ENCODE measurements around the gene DAZAP1. TPM values are rescaled to one million over a fixed set of nuclear protein-coding genes. Genes with fewer than 3 reads are reported as not detected.

Gene DAZAP1
- 76.1 and 80.6 TPM in 2 replicates for total RNA-seq

DNA sequence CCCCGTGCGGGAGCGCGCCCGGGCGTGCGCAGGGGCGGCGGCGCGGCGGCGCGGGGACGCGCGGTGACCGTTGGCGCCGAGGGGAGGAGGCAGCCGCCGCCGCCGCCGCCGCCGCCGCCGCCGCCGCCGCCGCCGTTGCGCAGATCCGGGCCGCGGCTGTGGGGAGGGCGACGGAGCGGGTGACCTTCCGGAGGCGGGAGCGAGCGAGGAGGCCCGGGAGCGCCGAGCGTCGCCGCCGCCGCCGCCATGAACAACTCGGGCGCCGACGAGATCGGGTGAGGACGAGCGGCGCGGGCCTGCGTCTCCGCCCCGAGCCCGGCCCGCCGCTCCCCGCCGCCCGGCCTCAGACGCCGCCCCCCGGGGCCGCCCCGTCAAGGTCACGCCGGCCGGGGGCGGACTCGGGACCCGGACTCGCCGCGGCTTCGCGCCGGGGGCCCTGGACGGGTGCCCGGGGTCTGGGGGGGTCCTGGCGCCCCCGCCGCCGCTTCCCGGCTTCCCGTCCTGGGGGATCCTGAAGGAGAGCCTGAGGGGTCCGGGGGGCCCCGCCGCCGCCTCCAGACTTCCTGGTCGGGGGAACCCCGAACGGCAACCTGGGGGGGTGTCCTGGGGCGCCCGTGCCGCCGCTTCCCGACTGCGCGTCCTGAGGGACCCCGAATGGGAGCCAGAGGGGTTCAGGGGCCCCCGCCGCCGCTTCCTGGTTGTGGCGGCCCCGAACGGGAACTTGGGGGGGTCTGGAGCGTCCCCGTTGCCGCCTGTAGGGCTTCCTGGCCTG is at the start of gene DAZAP1:
TSS of gene DAZAP1 (plus strand) at position 59 of the 772 bp plus-strand sequence. CDS start at position 247, 188 bp downstream.

DNA sequence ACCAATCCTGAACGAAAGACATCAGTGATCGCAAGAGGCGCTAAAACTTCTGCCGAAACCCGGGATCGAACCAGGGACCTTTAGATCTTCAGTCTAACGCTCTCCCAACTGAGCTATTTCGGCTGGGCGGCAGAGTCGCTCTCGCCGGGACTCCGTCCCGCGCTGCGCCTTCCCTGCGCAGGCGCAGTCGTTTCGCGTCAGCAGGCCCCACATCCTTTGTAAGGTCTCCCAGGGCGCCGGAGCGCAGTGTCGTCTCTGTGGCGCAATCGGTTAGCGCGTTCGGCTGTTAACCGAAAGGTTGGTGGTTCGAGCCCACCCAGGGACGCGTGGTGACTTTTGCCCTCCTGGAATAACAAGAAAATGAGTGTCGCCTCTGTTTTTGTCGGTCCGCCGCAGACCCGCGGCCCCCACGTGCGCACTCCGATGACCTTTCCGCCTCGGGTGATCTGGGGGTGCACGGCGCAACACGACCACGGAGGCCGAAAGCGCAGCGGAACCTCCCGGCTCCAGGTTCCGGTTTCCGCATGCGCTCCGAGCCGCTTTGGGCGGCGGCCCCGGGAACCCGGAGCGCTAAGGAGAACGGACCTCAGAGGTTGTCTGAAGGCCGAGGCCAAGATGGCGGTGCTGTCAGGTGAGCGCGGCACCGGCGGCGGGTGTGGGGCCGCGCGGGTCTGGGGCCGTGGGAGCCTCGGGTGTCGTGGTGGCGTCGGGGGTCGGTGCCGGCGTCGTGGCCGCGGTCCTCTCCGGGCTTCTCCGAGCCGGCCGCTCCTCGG is 23.9 kb upstream of the DAZAP1 start, which contains the start of gene NDUFS7:
TSS of gene NDUFS7 (plus strand) at position 596 of the 773 bp plus-strand sequence. CDS start at position 616, 20 bp downstream.

DNA sequence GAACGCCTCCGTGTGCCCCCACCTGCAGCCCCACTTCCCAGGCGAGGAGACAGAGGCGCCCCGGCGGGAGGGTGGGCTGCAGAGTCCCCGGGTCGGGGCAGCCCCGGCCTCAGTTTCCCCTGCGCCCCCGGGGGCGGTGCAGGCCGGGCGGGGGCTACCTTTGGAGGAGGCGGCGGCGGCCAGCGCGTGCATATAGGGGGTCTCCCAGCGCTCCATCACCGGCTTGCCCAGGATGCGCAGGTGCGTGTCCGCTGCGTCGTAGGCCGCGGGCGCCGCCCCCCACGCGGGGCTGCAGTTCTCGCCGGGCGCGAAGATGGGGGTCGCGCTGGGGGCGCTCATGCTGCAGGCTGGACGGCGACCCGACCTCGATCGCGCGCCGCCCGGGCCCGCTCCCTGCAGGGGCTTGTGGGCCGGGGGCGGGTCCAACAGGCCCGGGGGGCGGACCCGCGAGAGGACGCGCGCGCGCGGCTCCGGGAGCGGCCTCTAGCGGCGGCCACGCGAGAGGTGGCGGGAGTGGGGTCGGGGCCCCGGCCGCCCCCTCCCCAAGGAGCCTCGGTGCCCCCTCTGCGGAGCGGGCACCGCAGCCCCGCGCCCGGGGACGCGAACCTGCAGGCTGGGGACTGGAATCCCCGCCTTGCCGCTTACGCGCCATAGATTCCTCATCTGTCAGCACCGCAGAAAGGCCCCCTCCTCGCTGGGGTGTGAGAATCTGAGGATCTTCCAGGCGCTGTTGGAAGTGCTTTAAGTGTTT is 6.1 kb upstream of the DAZAP1 start, which contains the start of gene GAMT:
TSS of gene GAMT (minus strand) at position 405 of the 751 bp plus-strand sequence. CDS start at position 339, 66 bp downstream.

DNA sequence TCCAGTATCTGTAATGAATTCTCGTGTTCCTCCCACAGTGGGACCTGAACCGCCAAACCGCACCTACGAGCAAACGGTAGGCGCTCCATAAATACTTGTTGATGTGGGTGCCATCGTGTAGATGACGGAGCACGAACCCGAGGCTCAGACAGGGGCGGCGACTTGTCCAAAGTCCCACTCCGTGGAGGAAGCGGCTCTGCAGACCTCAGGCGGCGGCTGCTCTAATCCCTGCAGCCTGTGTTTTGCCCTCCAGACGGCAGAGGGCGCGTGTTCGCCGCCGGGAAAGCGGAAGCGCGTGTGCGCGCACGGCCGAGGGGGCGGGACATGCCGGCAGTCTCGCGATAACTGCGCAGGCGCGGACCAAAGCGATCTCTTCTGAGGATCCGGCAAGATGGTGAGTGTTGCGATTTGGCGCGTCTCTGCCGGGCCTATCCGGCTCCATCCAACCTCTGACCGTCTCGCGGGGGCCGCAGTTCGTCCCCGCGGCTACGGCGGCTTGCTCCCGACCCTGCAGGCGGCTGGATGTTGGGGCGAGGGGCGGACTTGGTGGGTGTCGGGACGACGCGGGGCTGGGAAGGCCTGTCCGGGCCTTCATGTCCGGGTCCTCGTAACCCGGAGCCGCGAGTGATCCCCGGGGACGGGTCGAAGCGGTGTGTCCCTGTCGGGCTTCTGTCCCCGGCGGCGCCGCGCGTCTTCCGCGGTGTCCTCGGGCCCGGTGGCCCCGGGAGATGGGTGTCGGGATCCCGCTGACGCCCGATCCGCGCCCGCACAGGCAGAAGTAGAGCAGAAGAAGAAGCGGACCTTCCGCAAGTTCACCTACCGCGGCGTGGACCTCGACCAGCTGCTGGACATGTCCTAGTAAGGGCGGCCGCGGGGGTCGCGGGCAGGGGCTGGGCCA is 30.9 kb downstream of the DAZAP1 start, which contains the start of gene RPS15:
TSS of gene RPS15 (plus strand) at position 362 of the 898 bp plus-strand sequence. CDS start at position 392, 30 bp downstream.

DNA sequence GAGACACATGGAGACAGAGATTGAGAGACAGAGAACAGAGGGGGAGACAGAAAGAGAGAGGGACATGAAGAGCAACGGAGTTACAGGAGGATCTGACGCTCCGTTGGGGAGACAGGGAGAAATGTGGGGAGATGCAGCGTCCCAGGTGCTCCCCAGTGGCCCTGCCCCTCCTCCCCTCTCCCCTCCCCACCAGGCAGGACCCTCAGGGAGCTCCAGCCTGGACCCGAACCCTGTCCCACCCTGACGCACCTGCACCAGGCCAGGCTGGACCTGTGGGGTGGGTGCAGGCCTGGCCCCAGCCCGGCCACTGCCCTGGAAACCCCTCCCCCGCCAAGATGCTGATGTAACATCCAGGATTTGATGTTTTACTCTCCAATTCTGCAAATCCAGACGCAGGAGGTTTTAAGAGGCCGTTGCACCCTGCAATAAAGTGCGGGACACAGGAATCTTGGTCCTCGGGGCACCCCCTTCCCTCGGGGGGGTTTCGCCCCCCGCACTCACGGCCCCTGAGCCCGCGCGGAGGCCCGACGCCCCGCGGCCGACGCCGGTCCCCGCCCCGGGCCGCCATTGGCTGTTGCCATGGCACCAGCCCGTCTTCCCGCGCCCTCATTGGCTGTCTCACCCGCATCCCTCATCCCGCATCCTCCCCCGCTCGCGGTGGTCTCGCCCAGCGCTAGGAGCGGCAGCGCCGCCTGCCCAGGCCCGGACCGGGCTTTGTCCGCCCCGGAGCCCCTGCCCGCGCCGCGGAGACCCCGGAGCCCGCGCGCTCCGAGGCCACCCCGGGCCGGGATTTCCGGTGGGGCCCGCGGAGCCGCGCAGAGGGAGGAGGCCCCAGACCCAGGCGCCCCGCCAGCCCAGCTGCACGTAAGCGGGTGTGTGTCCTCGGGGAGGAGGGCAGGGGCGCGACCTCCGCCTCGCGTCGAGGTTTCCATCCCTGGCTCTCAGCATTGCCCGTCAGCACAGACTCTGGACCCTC is 42.4 kb downstream of the DAZAP1 start, which contains the start of gene APC2:
TSS of gene APC2 (plus strand) at position 655 of the 976 bp plus-strand sequence. CDS start 2,881 bp downstream, outside the sequence.

DNA sequence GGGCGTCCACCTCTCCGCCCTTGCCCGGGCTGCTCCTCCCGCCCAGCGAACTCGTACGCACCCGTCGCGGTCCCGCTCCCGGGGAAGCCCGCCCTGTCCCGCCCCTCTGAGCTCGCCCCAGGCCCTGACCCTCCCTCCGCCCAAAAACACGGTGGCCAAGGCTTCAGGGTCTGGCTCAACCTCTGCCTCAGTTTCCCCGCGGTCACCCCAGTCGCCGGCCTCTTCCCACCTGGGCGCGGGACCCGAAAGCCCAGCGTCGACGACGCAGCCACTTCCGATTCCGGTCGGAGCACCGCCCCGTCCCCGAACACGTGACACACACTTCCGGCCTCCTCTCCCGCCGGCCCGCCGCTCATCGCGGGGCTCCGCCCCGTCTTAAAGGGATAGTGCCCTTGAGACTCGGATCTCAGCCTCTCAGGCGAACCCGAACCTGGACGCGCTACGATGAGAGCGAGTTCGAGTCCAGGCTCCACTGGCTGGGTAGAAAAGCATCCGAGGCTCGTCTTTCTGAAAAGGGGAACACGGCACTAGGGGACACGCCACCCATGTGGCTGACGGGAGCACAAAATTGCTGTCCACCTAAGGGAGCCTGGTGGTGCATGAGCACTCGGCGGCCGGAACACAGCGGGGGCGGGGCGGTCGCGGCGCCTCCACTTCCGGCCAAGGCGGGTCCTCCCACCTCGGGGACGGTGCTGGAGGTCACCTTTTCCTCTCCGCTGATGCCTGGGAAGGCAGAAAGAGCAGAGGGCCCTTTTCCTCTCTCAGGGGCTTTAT is 71.7 kb downstream of the DAZAP1 start, which contains the start of gene C19orf25:
TSS of gene C19orf25 (minus strand) at position 282 of the 774 bp plus-strand sequence. CDS start 312 bp downstream, outside the sequence.

Other genes starting within 250 kb of the DAZAP1 start
- gene SBNO2, start 233.3 kb upstream of the DAZAP1 start, total RNA-seq: 22.4 and 70.8 TPM in 2 replicates
- gene STK11, start 201.8 kb upstream of the DAZAP1 start, total RNA-seq: 131 and 132 TPM in 2 replicates
- gene CBARP, start 169.6 kb upstream of the DAZAP1 start, total RNA-seq: 4.0 and 7.5 TPM in 2 replicates
- gene ATP5F1D, start 165.8 kb upstream of the DAZAP1 start, total RNA-seq: 13.9 and 21.4 TPM in 2 replicates
- gene MIDN, start 159.0 kb upstream of the DAZAP1 start, total RNA-seq: 12.8 and 30.7 TPM in 2 replicates
- gene CIRBP, start 138.3 kb upstream of the DAZAP1 start, total RNA-seq: 114 and 137 TPM in 2 replicates
- 37.3 and 46.0 TPM in 2 replicates for gene FAM174C, start 132.1 kb upstream of the DAZAP1 start, total RNA-seq
- gene EFNA2, start 121.7 kb upstream of the DAZAP1 start, total RNA-seq: not detected in 2 replicates
- 104 and 113 TPM in 2 replicates for gene NDUFS7, start 23.7 kb upstream of the DAZAP1 start, total RNA-seq
- gene GAMT, start 6.0 kb upstream of the DAZAP1 start, total RNA-seq: 25.4 and 48.9 TPM in 2 replicates
- 588 and 889 TPM in 2 replicates for gene RPS15, start 30.8 kb downstream of the DAZAP1 start, total RNA-seq
- 0.21 and 0.24 TPM in 2 replicates for gene APC2, start 42.5 kb downstream of the DAZAP1 start, total RNA-seq
- 33.7 and 37.8 TPM in 2 replicates for gene C19orf25, start 71.6 kb downstream of the DAZAP1 start, total RNA-seq
- 0.43 and 3.4 TPM in 2 replicates for gene PCSK4, start 82.8 kb downstream of the DAZAP1 start, total RNA-seq
- 4.1 and 4.3 TPM in 2 replicates for gene REEP6, start 83.6 kb downstream of the DAZAP1 start, total RNA-seq
- gene ADAMTSL5, start 105.4 kb downstream of the DAZAP1 start, total RNA-seq: 4.5 and 8.9 TPM in 2 replicates
- not detected in 2 replicates for gene PLK5, start 116.5 kb downstream of the DAZAP1 start, total RNA-seq
- gene MEX3D, start 160.7 kb downstream of the DAZAP1 start, total RNA-seq: 81.6 and 161 TPM in 2 replicates
- gene MBD3, start 185.3 kb downstream of the DAZAP1 start, total RNA-seq: 77.8 and 82.7 TPM in 2 replicates
- 75.7 and 76.4 TPM in 2 replicates for gene UQCR11, start 197.9 kb downstream of the DAZAP1 start, total RNA-seq
- 114 and 129 TPM in 2 replicates for gene TCF3, start 245.0 kb downstream of the DAZAP1 start, total RNA-seq